ENCODE results near the gene GLI3.

The GLI3 gene

DNA sequence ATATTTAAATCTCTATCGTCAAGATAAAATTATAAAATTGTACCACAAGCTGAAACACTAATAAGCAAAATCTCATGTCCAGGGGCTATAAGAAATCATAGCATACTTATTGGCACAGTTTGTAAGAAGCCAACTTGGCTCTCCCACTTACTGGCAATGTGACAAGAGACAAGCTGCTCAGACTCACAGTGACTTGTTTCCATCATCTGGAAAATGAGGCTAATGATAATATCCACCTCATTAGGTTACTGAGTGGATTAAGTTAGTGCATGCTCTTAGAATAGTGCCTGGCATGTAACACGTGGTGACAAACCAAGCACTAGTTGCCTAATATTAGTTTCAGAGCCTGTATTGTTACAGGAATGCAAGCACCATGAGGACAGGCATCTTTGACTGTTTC, 234.4 kb downstream of the GLI3 start:
- DNase-seq (ENCODE audit: low read depth, low spot score) = peak; percentile 42

GRCh38 chr7:41999736-42000283, 237.2 kb downstream of the GLI3 start:
- no peak for DNase-seq (ENCODE audit: low read depth, low spot score)

GRCh38 chr7:41998041-41998440, 239.0 kb downstream of the GLI3 start:
- DNase-seq (ENCODE audit: low read depth, low spot score) = no peak

- no peak for DNase-seq (ENCODE audit: low read depth, low spot score)
Measured at GRCh38 chr7:41997151-41997550, 239.9 kb downstream of the GLI3 start.

DNA sequence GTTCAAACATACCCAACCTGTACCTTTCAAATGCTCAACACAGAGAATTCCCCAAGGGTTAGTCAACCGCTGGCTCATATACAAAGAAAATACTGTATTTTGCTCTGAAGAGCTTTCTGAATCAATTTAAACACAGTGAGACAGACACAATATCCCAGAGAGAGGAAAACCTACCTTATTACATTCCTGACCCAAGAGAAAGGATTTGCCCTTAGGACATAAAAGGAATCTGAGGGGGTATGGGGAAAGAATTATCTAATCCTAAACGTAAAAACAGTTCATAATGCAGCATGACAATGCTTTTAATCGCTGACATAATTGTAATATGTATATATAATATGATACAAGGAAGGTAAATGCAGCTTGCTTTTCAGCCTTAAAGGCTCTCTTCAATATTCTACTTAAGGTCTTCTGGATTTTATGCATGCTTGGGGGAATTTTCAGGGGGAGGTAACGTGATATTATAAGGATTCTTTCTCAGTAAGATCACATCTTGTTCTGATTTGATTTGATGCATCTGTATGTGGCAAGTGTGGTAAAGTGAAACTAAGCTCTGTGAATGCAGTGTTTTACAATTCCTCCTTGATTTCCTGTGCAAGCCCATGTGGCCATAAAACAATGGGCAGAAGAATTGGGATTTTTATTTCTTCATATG, 240.5 kb downstream of the GLI3 start:
- peak; percentile 85 for DNase-seq (ENCODE audit: low read depth, low spot score)

GRCh38 chr7:41995632-41996271, 241.3 kb downstream of the GLI3 start:
- no peak for DNase-seq (ENCODE audit: low read depth, low spot score)

DNA sequence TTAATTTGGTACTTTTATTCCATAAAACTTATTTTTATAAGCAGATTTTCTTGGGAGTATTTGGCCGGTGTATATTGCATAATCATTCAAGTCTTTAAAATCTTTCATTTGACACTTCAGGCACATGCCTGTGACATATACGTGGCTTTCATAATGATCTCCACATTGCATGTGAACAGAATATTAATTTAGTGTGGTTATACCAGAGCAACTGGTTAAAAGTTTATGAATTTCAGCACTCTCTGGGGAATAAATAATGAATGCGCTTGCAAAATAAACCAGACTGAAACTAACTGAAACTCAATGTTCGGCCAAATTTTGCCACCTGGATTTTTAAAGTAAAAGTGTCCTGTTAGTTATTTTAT, 242.3 kb downstream of the GLI3 start:
- DNase-seq (ENCODE audit: low read depth, low spot score) = no peak

GRCh38 chr7:41994036-41994745, 242.8 kb downstream of the GLI3 start:
- DNase-seq (ENCODE audit: low read depth, low spot score) = no peak

- peak; percentile 52 for DNase-seq (ENCODE audit: low read depth, low spot score)
Measured at GRCh38 chr7:41992881-41993867, 243.8 kb downstream of the GLI3 start.

- DNase-seq (ENCODE audit: low read depth, low spot score) = peak; percentile 61
Measured at GRCh38 chr7:41984888-41985287, 252.1 kb downstream of the GLI3 start.

DNA sequence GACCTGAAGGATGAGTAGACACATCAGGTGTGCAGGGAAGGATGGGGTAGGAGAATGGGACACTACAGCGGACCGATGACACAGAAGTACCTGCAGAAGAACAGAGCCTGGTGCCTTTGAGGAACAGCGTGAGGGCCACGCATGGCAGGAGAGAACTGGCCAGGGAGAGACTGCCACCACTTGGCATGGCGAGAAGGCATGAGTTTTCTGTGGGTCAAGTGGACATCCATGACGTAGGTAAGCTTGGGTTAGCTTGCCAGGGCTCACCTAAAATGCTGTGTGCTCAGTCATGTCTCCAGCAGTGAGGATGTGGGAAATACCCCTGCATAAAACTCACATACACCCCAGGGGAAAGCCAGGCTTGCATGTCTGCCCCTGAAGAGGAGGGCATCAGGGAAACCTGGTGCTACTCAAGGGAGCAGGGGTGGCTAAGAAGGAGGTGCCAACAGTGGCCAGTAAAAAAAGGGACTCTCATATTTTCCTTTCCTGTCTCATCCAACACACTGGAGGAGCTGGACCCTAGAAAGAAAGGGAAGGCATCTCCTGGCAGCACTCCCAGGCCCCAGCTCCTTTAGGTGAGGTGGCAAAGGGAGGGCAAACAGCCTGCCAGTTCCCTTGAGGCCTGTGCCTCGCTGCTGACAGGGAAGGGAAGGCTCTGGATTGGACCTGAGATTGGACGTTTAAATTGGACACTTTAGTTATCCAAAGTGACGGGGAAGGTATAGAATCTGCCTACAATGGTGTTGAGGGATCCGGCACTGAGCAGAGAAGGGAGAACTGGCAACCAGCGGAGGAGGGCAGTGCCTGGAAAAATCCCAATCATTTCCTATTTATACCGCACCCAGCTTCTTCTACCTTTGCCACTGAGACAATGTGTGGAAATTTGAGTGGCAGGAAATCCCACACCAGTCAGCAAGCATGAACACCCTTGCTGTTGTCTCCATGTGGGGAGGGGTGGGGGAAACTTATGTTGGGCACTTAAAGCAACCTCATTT, 255.7 kb downstream of the GLI3 start:
- DNase-seq (ENCODE audit: low read depth, low spot score) = no peak

- peak; percentile 74 for DNase-seq (ENCODE audit: low read depth, low spot score)
Measured at GRCh38 chr7:41979834-41980307, 257.1 kb downstream of the GLI3 start.

- no peak for DNase-seq (ENCODE audit: low read depth, low spot score)
Measured at GRCh38 chr7:41978858-41979257, 258.2 kb downstream of the GLI3 start.

GRCh38 chr7:41977661-41978060, 259.3 kb downstream of the GLI3 start:
- no peak for DNase-seq (ENCODE audit: low read depth, low spot score)

- peak; percentile 77 for DNase-seq (ENCODE audit: low read depth, low spot score)
Measured at GRCh38 chr7:41977151-41977651, 259.8 kb downstream of the GLI3 start.

- no peak for DNase-seq (ENCODE audit: low read depth, low spot score)
Measured at GRCh38 chr7:41976411-41976810, 260.6 kb downstream of the GLI3 start.

DNA sequence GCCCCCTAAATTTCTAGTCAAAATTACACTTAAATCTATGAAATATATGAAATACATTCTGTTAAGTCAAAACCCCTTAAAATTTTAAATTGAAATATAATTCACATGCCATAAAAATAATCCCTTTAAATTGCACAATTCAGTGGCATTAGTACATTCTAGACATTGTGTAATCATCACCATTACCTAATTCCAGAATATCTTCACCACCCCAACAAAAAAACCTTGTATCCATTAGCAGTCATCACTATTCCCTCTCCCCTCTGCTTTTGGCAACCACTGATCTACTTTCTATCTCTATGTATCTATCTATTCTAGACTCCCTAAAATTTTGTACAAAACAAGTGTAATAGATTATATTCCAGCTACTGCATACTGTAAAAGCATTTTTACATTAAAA, 261.2 kb downstream of the GLI3 start:
- DNase-seq (ENCODE audit: low read depth, low spot score) = no peak

DNA sequence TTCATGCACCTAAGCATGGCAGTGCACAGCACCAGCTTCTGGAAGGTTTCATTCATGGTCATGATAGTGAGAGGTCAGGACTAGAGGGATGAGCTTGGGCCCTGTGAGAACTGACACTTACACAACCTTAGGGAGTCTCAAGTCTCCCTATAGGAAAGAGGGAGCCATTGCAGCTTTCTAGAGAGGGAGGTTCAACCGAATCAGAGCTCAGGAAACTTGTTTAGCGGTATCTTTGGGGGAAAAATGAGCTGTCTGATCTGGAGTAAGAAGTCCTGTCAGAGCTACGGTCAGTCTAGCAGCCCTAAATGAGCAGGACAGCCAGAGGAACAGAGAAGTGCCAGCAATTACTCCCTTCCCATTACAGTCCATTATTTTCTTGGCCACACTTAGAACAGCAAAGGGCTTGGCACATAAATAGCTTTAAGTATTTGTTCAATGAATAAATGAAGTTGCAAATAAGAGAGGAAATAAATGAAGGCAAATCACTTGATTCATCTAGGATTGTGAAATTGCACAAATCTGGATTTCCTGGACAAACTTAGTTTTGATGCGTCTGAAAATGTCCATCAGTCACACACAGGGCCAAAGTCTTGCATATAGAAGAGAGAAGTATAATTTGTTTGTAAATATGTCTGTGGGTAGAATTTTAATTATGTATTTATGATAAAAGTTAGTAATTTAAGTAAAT, 262.0 kb downstream of the GLI3 start:
- DNase-seq (ENCODE audit: low read depth, low spot score) = no peak

- no peak for DNase-seq (ENCODE audit: low read depth, low spot score)
Measured at GRCh38 chr7:41973202-41973730, 263.7 kb downstream of the GLI3 start.
